Ammon's horn (tissue), 1 donor: ENCODE measurements around the gene NOTO.
"Not testable (repeated sequence)": the region's sequence is repeated elsewhere in the genome, so short reads cannot be mapped to it uniquely, and the experiment has no call there.

Source experiments
- DNase-seq: peaks from one replicate; pipeline ENCODE4 v3.0.0-alpha.2; 2016; ENCODE audit warnings: low spot score

The NOTO gene

DNA sequence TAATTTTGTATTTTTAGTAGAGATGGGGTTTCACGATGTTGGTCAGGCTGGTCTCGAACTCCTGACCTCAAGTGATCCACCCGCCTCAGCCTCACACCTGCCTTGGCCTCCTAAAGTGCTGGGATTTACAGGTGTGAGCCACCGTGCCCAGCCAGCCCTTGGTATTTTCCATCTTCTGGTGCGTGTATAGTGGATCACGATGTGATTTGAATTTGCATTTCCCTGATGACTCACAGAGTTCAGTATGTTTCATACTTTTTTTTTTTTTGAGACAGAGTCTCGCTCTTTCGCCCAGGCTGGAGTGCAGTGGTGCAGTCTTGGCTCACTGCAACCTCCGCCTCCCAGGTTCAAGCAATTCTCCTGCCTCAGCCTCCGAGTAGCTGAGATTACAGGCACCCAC, 2.1 kb upstream of the NOTO start:
- DNase-seq, result not testable (repeated sequence)

DNA sequence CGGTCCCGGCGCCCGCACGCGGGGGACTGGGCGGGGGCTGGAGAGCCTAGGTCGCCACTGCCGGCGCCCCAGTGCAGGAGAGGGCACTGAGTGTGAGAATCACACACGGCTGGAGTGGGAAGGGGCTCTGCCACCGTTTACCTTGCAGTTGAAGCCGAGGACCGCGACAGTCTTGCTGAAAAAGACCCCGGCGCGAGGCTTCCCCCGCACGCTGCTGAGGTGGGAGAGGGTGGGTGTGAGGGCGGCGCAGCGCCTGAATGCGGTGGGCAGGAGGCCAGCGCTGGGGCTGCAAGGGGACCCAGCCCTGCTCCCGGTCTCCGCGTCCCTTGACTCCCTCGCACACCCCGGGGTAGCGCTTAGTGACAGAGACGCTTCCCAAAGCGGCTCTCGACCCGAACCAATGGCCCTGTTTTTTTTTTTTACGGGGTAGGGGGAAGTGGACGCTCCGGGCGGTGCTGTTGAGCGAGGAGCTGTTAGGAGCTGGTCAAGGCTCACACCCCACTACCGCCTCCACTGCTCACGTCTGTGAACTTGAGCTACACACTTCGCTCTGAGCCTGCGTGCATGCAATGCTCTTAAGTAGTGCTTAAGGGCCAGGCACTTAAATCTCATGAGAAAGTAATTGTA, 794 bp downstream of the NOTO start:
- no peak for DNase-seq

DNA sequence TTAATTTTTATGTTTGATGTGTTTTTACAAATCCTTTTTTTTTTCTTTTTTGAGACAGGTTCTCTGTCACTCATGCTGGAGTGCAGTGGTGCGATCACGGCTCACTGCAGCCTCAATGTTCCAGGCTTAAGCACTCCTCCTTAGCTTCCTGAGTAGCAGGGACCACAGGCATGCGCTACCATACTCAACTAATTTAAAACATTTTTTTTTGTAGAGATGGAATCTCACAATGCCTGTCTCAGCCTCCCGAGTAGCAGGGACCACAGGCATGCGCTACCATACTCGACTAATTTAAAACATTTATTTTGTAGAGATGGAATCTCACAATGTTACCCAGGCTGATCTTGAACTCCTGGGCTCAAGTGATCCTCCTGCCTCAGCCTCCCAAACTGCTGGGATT, 3.2 kb downstream of the NOTO start:
- no peak for DNase-seq

DNA sequence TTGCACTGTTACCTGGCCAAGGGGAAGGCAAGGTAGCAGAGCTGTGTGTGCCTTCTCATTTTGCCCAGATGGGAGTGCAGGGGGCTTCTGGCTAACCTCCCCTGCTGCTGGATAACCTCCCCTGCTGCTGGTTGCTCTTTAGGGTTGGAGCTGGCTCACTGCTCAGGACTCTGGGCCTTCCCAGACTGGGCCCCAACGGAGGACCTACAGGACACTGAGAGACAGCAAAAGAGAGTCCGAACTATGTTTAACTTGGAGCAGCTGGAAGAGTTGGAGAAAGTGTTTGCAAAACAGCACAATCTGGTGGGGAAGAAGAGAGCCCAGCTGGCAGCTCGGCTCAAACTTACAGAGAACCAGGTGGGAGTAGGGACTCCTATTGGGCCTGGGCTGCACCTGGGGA, 5.9 kb downstream of the NOTO start:
- DNase-seq, result no peak

DNA sequence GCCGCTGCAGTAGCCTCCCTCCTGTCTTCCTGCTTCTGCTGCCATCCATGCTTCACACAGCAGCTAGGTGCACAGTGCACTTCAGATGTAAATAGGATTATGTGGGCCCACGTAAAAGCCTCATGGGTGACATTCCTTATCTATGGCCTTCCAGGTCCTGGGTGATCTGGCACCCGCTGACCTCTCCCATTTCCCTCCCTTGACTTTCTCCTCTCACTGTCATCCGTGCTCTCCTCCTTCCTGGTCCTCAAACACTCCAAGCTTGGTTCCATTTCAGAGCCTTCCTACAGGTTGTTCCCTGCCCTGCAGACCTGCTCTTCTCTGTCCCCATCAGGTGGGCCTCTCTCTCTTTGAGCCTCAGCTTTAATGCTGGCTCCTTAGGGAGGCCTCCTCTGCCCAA, 7.6 kb downstream of the NOTO start:
- no peak for DNase-seq

DNA sequence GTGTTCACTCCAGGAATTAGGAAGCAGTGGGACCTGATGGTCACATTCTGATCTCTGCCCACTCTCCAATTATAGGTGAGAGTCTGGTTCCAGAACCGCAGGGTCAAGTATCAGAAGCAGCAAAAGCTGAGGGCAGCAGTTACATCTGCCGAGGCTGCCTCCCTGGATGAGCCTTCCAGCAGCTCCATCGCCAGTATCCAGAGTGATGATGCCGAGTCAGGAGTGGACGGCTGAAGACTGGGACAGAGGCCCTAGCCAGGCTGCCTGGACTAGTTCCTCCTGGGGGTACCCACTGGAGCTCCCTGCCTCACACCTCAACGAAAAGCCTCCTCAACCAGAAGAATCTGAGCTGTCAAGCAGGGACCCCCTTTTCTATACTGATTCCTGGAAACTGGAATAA, 8.3 kb downstream of the NOTO start:
- no peak for DNase-seq

- DNase-seq, result no peak
Observed at GRCh38 chr2:73212098-73212447, 9.7 kb downstream of the NOTO start.

DNA sequence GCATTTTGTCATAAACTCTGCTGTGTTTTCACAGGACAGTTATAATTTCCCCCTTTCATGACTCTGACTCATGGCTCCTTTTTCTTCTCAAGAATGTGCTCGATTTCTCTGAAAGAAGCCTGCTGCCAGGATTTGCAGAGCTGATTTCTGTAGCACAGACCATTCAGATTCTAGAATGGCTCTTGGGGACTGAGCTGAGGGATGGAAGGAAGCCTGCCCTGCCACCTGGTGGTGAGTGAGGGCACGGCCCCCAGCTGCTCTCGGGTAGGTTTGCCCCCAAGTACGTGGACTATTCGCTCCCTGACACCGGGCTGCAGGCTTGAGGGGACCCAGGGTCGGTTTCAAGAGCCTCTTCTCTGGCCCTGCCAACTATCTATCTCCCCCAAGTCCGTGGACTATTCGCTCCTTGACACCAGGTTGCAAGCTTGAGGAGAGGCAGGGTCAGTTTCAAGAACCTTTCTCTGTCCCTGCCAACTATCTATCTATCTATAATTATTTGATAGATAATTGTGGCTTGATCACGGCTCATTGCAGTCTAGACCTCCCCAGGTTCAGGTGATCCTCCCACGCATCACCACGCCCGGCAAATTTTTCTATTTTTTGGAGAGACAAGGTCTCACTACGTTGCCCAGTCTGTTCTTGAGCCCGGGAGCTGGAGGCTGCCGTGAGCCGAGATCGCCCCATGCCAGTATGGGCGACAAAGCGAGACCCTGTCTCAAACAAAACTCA, 10.2 kb downstream of the NOTO start:
- DNase-seq, result peak; percentile 79

GRCh38 chr2:73214120-73215035, 12.0 kb downstream of the NOTO start, which contains the start of gene SMYD5:
TSS of gene SMYD5 (plus strand) at chr2:73214245. CDS start at chr2:73214267, 22 bp downstream.
- DNase-seq, result peak; percentile 91

DNA sequence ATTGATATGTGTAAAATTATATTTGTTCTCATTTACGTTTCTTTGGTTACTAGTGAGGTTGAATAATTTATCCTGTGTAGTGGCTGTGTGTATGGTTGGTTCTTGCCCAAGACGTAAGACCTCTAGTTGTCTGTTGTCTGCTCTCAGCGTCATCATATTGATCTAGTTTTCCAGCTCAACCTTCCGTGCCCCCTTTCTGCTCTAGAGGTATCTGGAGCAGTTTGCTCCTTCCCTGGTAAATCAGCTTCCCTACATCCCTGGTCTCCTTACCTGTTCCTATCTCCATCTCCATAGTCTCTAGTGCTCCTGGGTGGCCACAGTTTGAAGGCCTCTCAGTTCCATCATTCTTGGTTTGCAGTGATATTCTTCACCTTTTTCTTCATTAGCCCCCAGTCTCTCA, 12.9 kb downstream of the NOTO start:
- no peak for DNase-seq

DNA sequence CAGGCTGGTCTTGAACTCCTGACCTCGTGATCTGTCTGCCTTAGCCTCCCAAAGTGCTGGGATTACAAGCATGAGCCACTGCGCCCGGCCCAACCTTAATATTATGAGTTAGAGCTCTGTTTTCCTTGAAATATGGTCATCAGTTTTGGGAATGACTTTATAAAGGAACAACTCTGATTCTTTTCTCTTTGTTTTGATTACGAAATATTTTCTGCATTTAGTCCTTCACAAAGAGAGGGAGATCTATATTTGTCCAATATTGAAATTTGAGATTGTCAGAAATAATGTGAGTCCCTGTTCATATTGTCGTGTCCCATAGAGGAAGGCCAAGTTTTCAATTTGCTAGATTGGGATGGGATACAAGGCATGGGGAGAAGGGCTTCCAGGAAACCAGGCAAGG, 14.8 kb downstream of the NOTO start:
- DNase-seq, result no peak

- DNase-seq, result no peak
Observed at GRCh38 chr2:73217826-73218225, 15.5 kb downstream of the NOTO start.

DNA sequence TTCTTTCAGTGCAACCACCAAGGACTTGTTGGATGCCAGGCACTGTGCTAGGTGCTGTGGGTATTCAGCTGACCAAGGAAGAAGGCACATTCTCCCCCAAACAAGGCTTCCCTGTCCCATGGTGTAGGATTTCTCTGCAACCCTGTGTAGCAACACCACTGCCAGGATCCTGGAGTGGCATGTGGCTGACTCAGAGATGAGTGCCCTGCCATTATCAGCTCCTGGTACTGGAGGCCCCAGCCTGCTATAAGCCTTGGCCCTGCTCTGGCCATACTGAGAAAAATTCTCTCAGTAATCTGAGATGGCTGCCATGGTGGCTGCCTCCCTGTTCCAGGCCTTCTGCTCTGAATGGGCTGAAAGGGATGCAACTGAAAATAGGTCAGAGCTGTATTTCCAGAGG, 15.9 kb downstream of the NOTO start:
- no peak for DNase-seq

- DNase-seq, result no peak
Observed at GRCh38 chr2:73223821-73224220, 21.4 kb downstream of the NOTO start.

GRCh38 chr2:73225513-73226360, 23.4 kb downstream of the NOTO start:
- no peak for DNase-seq

DNA sequence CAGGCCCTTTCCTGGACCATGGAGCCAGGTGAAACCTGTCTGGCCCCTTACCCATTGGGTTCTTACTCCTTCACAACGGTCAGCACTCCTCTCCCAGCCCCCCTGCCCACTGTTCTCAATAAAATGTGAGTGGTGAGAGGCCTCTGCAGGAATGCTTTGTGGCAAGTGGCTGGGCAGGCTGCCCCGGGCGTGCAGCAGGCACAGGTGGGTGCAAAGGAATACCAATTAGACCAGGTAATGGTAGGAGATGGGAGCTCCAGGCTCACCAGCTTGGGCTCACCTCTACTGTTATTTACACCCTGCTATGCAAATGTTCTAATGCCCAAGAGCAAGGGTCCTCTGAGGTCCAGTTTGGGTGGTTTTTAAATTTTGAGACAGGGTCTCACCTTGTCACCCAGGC, 24.7 kb downstream of the NOTO start:
- no peak for DNase-seq

- no peak for DNase-seq
Observed at GRCh38 chr2:73228631-73229030, 26.3 kb downstream of the NOTO start.

GRCh38 chr2:73232403-73233153, 30.2 kb downstream of the NOTO start:
- no peak for DNase-seq

DNA sequence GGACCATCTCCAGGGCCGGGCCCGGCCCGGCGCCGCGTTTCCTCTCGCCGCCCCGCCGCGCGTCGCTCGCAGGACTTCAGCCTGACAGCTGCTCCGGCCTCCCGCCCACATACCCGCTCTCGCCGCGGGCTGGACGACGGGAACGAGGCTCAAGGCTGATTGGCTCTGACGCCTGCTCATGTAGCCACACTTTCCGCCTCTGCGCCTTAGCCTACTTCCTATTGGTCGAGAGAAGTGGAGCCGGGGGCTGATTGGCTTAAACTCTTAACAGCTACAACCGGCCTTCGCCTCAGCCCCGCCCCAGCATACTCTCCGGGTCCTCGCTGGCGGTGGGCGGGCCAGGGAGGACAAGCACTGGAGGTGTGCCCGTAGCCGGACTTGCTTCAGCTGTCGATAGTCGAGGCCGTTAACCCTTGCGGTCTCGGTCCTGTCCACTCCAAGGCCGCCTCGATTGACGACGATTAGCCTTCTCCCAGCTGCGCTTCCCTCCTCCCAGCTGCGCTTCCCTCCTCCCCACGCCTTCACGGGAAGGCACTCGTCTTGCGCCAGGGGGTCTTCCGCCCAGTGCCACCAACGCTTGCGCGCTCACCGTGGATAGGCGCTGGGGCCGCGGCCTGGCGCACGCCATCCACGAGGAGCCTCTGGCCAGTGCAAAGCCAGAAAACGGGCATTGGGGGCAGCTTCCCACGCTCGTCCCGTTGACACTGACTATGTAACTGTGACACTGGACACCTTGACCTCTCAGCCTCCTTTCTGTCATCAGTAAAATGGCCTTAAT, 31.0 kb downstream of the NOTO start, which contains the start of gene PRADC1:
Gene PRADC1 (minus strand): TSS at position 86 of the 778 bp plus-strand sequence. CDS start 79 bp downstream, at position 7.
- peak; percentile 99 for DNase-seq
